ENCODE data around the gene MYL7. TPM values are rescaled to one million over a fixed set of nuclear protein-coding genes. Genes with fewer than 3 reads are reported as not detected.

The MYL7 gene
- total and polyA plus RNA-seq, 2 of the 4 experiments (the other 2 are of a cell fraction) = 0.24 TPM; not detected in 1

DNA sequence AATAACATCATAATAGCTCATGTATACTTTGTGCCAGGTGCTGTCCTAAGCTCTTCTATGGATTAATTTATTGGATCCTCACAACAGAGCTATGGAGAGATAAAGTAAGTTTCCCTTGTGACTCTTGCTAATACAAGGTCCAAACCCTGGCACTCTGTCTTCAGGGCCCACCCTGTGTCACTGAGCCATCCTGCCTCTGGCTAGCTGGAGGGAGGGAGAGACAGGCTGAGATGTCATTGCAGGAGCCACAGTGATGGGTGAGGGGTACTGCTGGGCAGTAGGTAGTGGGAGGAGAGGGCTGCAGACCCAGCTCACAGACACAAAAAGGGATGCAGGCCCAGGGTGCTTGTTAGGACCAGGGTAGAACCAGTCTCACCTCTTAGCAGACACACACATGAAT, 31.2 kb upstream of the MYL7 start:
- intact Hi-C loops (cut with micrococcal nuclease) = no loop called here
- H2AK9ac ChIP-seq (replicated peaks; ENCODE audit: low read depth, low read length, poor library complexity) = no peak overlapping the region
- no peak overlapping the region for H3K4me2 ChIP-seq (ENCODE audit: low read depth, low read length)

More for the DNA sequence above, 31.2 kb upstream of the MYL7 start:
- ChIA-PET POLR2A (ENCODE audit: unreplicated experiment) (no interaction called here), CTCF (no interaction called here)
- Histone ChIP-seq H3K56ac (ENCODE audit: extremely low read depth, insufficient read depth, low read length) (no peak overlapping the region), H4K8ac (ENCODE audit: low read depth in 2 of 2, low read length in 2 of 2) (no peak overlapping the region), H3K18ac (ENCODE audit: low read depth, low read length) (no peak overlapping the region), H3K4me1 (ENCODE audit: control insufficient read depth, insufficient read depth, low read length) (no peaks in the 10 kb centered on the region; the same call in 1 of the 2 replicates), H2BK20ac (ENCODE audit: low read depth, low read length) (no peak overlapping the region), H2BK15ac (ENCODE audit: low read depth, low read length) (no peak overlapping the region), H3K79me1 (ENCODE audit: low read depth in 1 of 2, low read length in 2 of 2) (no peaks in the 10 kb centered on the region), H3K27me3 (ENCODE audit: control insufficient read depth, insufficient read depth, low read length) (peaks cover 35% of the 10 kb centered on the region), H2AFZ (replicated peaks; ENCODE audit: low read length, poor library complexity) (no peak overlapping the region), H3K27ac (ENCODE audit: insufficient read depth, low read length) (no peak overlapping the region), H3K9me3 (ENCODE audit: control insufficient read depth, insufficient read depth, low read length) (peaks cover 5% of the 10 kb centered on the region; the same call in 1 of the 2 replicates), H3K4me3 (ENCODE audit: insufficient read depth, low read depth, low read length) (no peak overlapping the region), H2BK120ac (ENCODE audit: low read depth, low read length) (no peak overlapping the region), H4K20me1 (ENCODE audit: insufficient read depth, low read length) (no peaks in the 10 kb centered on the region), H2BK5ac (ENCODE audit: low read depth, low read length, poor library complexity, severe bottlenecking) (no peak overlapping the region), H3K36me3 (ENCODE audit: control insufficient read depth, insufficient read depth, low read length) (no peaks in the 10 kb centered on the region), H3K23ac (ENCODE audit: low read depth, low read length) (no peak overlapping the region), H3K9me1 (ENCODE audit: insufficient read depth, low read length) (no peaks in the 10 kb centered on the region), H3K9ac (ENCODE audit: low read depth, low read length) (no peak overlapping the region), H3K4ac (ENCODE audit: low read depth, low read length) (no peak overlapping the region), H4K91ac (ENCODE audit: insufficient read depth, low read depth, low read length) (no peak overlapping the region), H4K5ac (ENCODE audit: low read depth, low read length) (no peak overlapping the region), H3K14ac (replicated peaks; ENCODE audit: low read depth, low read length) (no peak overlapping the region), H2AK5ac (ENCODE audit: low read depth, low read length) (no peak overlapping the region)
- ATAC-seq (ENCODE audit: low read depth) (no peak), DNase-seq (no peak)
- BruUV-seq (replicated peaks) = no TSS peak
- dilution Hi-C loops (cut with HindIII; ENCODE audit: low sequenced_read_pairs, unreplicated experiment) (no loop called here), in situ Hi-C loops (cut with MboI; ENCODE audit: low sequenced_read_pairs) (no loop called here)
- no peak for TF ChIP-seq CTCF (conservative IDR thresholded peaks at IDR 0.05; ENCODE audit: low read depth, low read length)
- TF ChIP-seq RCOR1 (IDR thresholded peaks at IDR 0.05; ENCODE audit: insufficient replicate concordance, low read length) = no peak
- TF ChIP-seq MAFK (IDR thresholded peaks at IDR 0.05; ENCODE audit: low read depth, low read length) = no peak
- no peak for TF ChIP-seq RFX5 (IDR thresholded peaks at IDR 0.05; ENCODE audit: low read depth, low read length)
- TF ChIP-seq RAD21 (IDR thresholded peaks at IDR 0.05; ENCODE audit: low read length) = no peak
- TF ChIP-seq BHLHE40 (IDR thresholded peaks at IDR 0.05; ENCODE audit: low read depth, low read length) = no peak
- TF ChIP-seq CEBPB (IDR thresholded peaks at IDR 0.05; ENCODE audit: low read depth, low read length) = no peak
- no peak for TF ChIP-seq USF2 (IDR thresholded peaks at IDR 0.05; ENCODE audit: low read depth, low read length)
- no peak for TF ChIP-seq CHD1 (IDR thresholded peaks at IDR 0.05; ENCODE audit: low read depth, low read length)
